Immature natural killer cell (primary cell): ENCODE data around the gene TET2. TPM values are rescaled to one million over a fixed set of nuclear protein-coding genes. Genes with fewer than 3 reads are reported as not detected.

Experiments used
- DNase-seq, 3 donors: peaks; one replicate each; pipeline ENCODE4 v3.0.0; 2022; ENCODE audit warnings: mixed read lengths in 1 of 3
- H3K27ac Mint-ChIP-seq, 6 donors: one replicate each; pipeline ENCODE4 v1.8.0; 2020; ENCODE audit warnings: mixed read lengths in 6 of 6, mild to moderate bottlenecking in 5 of 6, inconsistent platforms in 4 of 6, moderate library complexity in 3 of 6
- H3K27me3 Mint-ChIP-seq, 3 donors: one replicate each; pipeline ENCODE4 v1.8.0; 2020 to 2021; ENCODE audit warnings: low read depth in 3 of 3, mild to moderate bottlenecking in 3 of 3, mixed read lengths in 3 of 3, moderate library complexity in 3 of 3, inconsistent platforms in 1 of 3
- H3K36me3 Mint-ChIP-seq, 3 donors: one replicate each; pipeline ENCODE4 v1.8.0; 2020; ENCODE audit warnings: mixed read lengths in 3 of 3, inconsistent platforms in 2 of 3, mild to moderate bottlenecking in 2 of 3
- H3K4me1 Mint-ChIP-seq, 2 donors: one replicate each; pipeline ENCODE4 v1.8.0; 2020; ENCODE audit warnings: inconsistent platforms in 2 of 2, mild to moderate bottlenecking in 2 of 2, mixed read lengths in 2 of 2, moderate library complexity in 1 of 2
- H3K4me3 Mint-ChIP-seq, 5 donors: one replicate each; pipeline ENCODE4 v1.8.0; 2020; ENCODE audit warnings: mild to moderate bottlenecking in 5 of 5, mixed read lengths in 5 of 5, inconsistent platforms in 3 of 5, moderate library complexity in 3 of 5
- H3K9me3 Mint-ChIP-seq, 6 donors: one replicate each; pipeline ENCODE4 v1.8.0; 2020; ENCODE audit warnings: mild to moderate bottlenecking in 6 of 6, mixed read lengths in 6 of 6, inconsistent platforms in 4 of 6, moderate library complexity in 3 of 6
- polyA plus RNA-seq, 3 donors: library from polyadenylated mRNA; unstranded; fragments of 300-500 nt; fragmentation: Illumina TruSeq; gene quantifications; one replicate each; pipeline ENCODE4 v1.2.3, GENCODE V29; 2021

Gene TET2
- polyA plus RNA-seq, 3 donors from 2014 or later: 12.3 to 36.2 (median 15.9) TPM

- H3K4me1 Mint-ChIP-seq: peaks cover 12 to 20% of the 10 kb centered on the region in 2 donors
- H3K36me3 Mint-ChIP-seq: peaks cover 0 to 23% (median 3%) of the 10 kb centered on the region in 3 donors
- H3K27ac Mint-ChIP-seq: peak overlapping the region; percentile 48 to 83 (median 57)
- peak; percentile 17 to 47 (median 18) for DNase-seq
- peaks cover 4 to 23% (median 5%) of the 10 kb centered on the region in 6 donors for H3K9me3 Mint-ChIP-seq
- H3K4me3 Mint-ChIP-seq: peak overlapping the region in 4 of 5 donors; percentile 3 to 59 (median 32)
- no peaks in the 10 kb centered on the region for H3K27me3 Mint-ChIP-seq
Observed at GRCh38 chr4:105306158-105306781, 159.6 kb downstream of the TET2 start.

DNA sequence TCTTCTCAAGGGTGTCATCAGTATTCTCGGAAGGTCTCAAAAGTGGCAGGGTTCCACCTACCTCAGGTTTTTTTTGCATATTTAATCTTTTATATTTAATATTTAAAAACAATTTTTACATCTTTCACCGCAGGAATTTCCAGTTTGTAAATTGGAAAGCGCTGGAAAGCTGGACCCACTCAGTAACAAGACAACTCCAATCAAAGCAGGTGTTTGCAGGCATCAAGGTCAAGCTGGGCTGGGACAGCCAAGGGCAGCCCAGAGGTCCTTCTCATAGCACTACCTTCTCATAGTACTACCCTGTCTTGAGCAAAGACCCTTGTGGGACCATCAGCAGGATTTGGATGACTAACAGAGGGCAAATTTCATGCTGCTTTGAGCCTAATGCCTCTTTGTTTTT, 160.1 kb downstream of the TET2 start:
- no peak for DNase-seq
- peak overlapping the region in 5 of 6 donors; percentile 15 to 83 (median 51) for H3K27ac Mint-ChIP-seq
- H3K36me3 Mint-ChIP-seq: peaks cover 3 to 25% (median 7%) of the 10 kb centered on the region in 3 donors
- no peaks in the 10 kb centered on the region for H3K27me3 Mint-ChIP-seq
- peaks cover 4 to 23% (median 6%) of the 10 kb centered on the region in 6 donors for H3K9me3 Mint-ChIP-seq
- H3K4me3 Mint-ChIP-seq: peak overlapping the region in 4 of 5 donors; percentile 3 to 59 (median 32)
- peaks cover 12 to 20% of the 10 kb centered on the region in 2 donors for H3K4me1 Mint-ChIP-seq

DNA sequence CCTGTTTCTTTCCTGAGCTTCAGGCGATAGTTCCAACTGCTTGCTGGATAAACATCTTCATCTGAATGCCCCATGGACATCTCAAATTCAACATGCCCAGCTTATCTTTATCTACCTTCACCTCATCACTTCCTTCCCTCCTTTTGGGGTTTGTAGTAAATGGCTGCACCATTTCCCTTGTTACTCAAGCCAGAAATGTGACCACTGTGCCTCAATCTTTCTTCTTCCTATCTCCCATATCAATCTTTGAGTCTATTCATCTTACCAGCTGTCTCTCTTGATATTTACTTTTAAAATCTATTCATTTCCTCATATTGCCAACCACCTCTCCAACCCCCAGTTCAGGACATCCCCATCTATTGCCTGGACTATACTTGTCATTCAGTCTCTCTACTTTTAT, 171.8 kb downstream of the TET2 start:
- H3K27me3 Mint-ChIP-seq: peaks cover 0 to 5% (median 1%) of the 10 kb centered on the region in 3 donors

GRCh38 chr4:105327222-105327621, 180.5 kb downstream of the TET2 start:
- peaks cover 24 to 30% of the 10 kb centered on the region in 2 donors for H3K4me1 Mint-ChIP-seq
- peaks cover 0 to 4% (median 0%) of the 10 kb centered on the region in 3 donors for H3K36me3 Mint-ChIP-seq
- no peak for DNase-seq
- H3K4me3 Mint-ChIP-seq: no peak overlapping the region
- H3K9me3 Mint-ChIP-seq: peaks cover 0 to 4% (median 0%) of the 10 kb centered on the region in 6 donors
- no peaks in the 10 kb centered on the region for H3K27me3 Mint-ChIP-seq
- no peak overlapping the region for H3K27ac Mint-ChIP-seq

More for the DNA sequence above, 171.8 kb downstream of the TET2 start:
- H3K4me1 Mint-ChIP-seq: peaks cover 5 to 7% of the 10 kb centered on the region in 2 donors
- no peak for DNase-seq
- no peak overlapping the region for H3K27ac Mint-ChIP-seq
- peaks cover 5 to 17% (median 7%) of the 10 kb centered on the region in 3 donors for H3K36me3 Mint-ChIP-seq
- H3K9me3 Mint-ChIP-seq: peaks cover 0 to 4% (median 0%) of the 10 kb centered on the region in 6 donors
- no peak overlapping the region for H3K4me3 Mint-ChIP-seq

- H3K27ac Mint-ChIP-seq: no peak overlapping the region
- peaks cover 24 to 30% of the 10 kb centered on the region in 2 donors for H3K4me1 Mint-ChIP-seq
- H3K36me3 Mint-ChIP-seq: peaks cover 0 to 4% (median 0%) of the 10 kb centered on the region in 3 donors
- H3K4me3 Mint-ChIP-seq: no peak overlapping the region
- H3K9me3 Mint-ChIP-seq: peaks cover 0 to 3% (median 0%) of the 10 kb centered on the region in 6 donors
- H3K27me3 Mint-ChIP-seq: no peaks in the 10 kb centered on the region
- no peak for DNase-seq
Observed at GRCh38 chr4:105327956-105328355, 181.3 kb downstream of the TET2 start.

GRCh38 chr4:105329081-105329480, 182.4 kb downstream of the TET2 start:
- H3K4me1 Mint-ChIP-seq: peaks cover 24 to 30% of the 10 kb centered on the region in 2 donors
- H3K9me3 Mint-ChIP-seq: peaks cover 0 to 3% (median 0%) of the 10 kb centered on the region in 6 donors
- peak overlapping the region in 1 of 5 donors; percentile 12 for H3K4me3 Mint-ChIP-seq
- H3K27ac Mint-ChIP-seq: no peak overlapping the region
- H3K27me3 Mint-ChIP-seq: no peaks in the 10 kb centered on the region
- H3K36me3 Mint-ChIP-seq: peaks cover 0 to 4% (median 0%) of the 10 kb centered on the region in 3 donors
- DNase-seq: peak; percentile 3 to 23 (median 13)
